Ishikawa (cell line): Measurements from ENCODE around the gene SBK3.

ENCODE experiments used
- CEBPB ChIP-seq: IDR thresholded peaks from 2 replicates; pipeline ENCODE4 v1.6.1; 2012
- CREB1 ChIP-seq: IDR thresholded peaks from 2 replicates; pipeline ENCODE4 v1.6.1; 2012; ENCODE audit warnings: low read depth
- EGR1 ChIP-seq: IDR thresholded peaks from 2 replicates; pipeline ENCODE4 v1.6.1; 2012
- EP300 ChIP-seq: IDR thresholded peaks from 2 replicates; pipeline ENCODE4 v1.6.1; 2012; ENCODE audit warnings: borderline replicate concordance
- FOXM1 ChIP-seq: IDR thresholded peaks from 2 replicates; pipeline ENCODE4 v1.6.1; 2012; ENCODE audit warnings: low read depth, borderline replicate concordance
- MAX ChIP-seq: IDR thresholded peaks from 2 replicates; pipeline ENCODE4 v1.6.1; 2012
- NFIC ChIP-seq: IDR thresholded peaks from 2 replicates; pipeline ENCODE4 v1.6.1; 2012
- RAD21 ChIP-seq: IDR thresholded peaks from 2 replicates; pipeline ENCODE4 v1.6.1; 2012; ENCODE audit warnings: low read depth
- REST ChIP-seq: IDR thresholded peaks from 2 replicates; pipeline ENCODE4 v1.6.1; 2012; ENCODE audit warnings: low read depth, mild to moderate bottlenecking
- TAF1 ChIP-seq: IDR thresholded peaks from 2 replicates; pipeline ENCODE4 v1.6.1; 2012; ENCODE audit warnings: low read depth, mild to moderate bottlenecking
- TCF12 ChIP-seq: IDR thresholded peaks from 2 replicates; pipeline ENCODE4 v1.6.1; 2012; ENCODE audit warnings: low read depth
- TEAD4 ChIP-seq: IDR thresholded peaks from 2 replicates; pipeline ENCODE4 v1.6.1; 2012
- USF1 ChIP-seq: IDR thresholded peaks from 2 replicates; pipeline ENCODE4 v1.6.1; 2012
- YY1 ChIP-seq: IDR thresholded peaks from 2 replicates; pipeline ENCODE4 v1.6.1; 2012; ENCODE audit warnings: low read depth
- ZBTB7A ChIP-seq: IDR thresholded peaks from 2 replicates; pipeline ENCODE4 v1.6.1; 2012; ENCODE audit warnings: low read depth

SBK3 gene

GRCh38 chr19:55528030-55528803 is 17.1 kb downstream of the SBK3 start:
- no peak for TF ChIP-seq FOXM1
- TF ChIP-seq EP300, result no peak
- TF ChIP-seq REST, result no peak
- no peak for TF ChIP-seq TAF1
- TF ChIP-seq CREB1, result no peak
- TF ChIP-seq TCF12, result no peak
- no peak for TF ChIP-seq EGR1
- TF ChIP-seq CEBPB, result no peak
- no peak for TF ChIP-seq MAX
- no peak for TF ChIP-seq USF1
- TF ChIP-seq ZBTB7A, result no peak
- TF ChIP-seq TEAD4, result no peak
- TF ChIP-seq RAD21, result no peak
- TF ChIP-seq NFIC, result no peak
- TF ChIP-seq YY1, result no peak

- TF ChIP-seq TCF12 (no peak), REST (no peak), EGR1 (no peak), FOXM1 (no peak)
Observed at GRCh38 chr19:55527197-55528029, 17.9 kb downstream of the SBK3 start.

GRCh38 chr19:55526216-55527196 is 18.8 kb downstream of the SBK3 start:
- peak; percentile 23; the same call in 1 of the 2 replicates for TF ChIP-seq USF1
- peak; percentile 25; the same call in 1 of the 2 replicates for TF ChIP-seq EGR1
- TF ChIP-seq CREB1, result no peak; the same call in 1 of the 2 replicates
- TF ChIP-seq TAF1, result no peak
- peak; percentile 78 for TF ChIP-seq TEAD4
- no peak for TF ChIP-seq YY1
- TF ChIP-seq EP300, result peak; percentile 75
- no peak for TF ChIP-seq REST
- TF ChIP-seq ZBTB7A, result peak; percentile 47; the same call in 1 of the 2 replicates
- no peak for TF ChIP-seq RAD21
- TF ChIP-seq TCF12, result peak; percentile 90
- peak; percentile 98 for TF ChIP-seq MAX
- TF ChIP-seq CEBPB, result peak; percentile 35; the same call in 1 of the 2 replicates
- TF ChIP-seq FOXM1, result no peak
- peak; percentile 97 for TF ChIP-seq NFIC
